Stomach smooth muscle (tissue), 2 donors: ENCODE data around the gene CD7.

Experiments used
- H3K27ac ChIP-seq: one replicate; pipeline ENCODE4 v1.7.0; 2013; ENCODE audit warnings: mild to moderate bottlenecking, low read length, inconsistent platforms
- H3K27me3 ChIP-seq, 2 donors: one replicate each; pipeline ENCODE4 v1.7.0; 2013; ENCODE audit warnings: low read length in 2 of 2; ENCODE audit not compliant: insufficient read depth in 2 of 2, control insufficient read depth in 1 of 2
- H3K36me3 ChIP-seq, 2 donors: one replicate each; pipeline ENCODE4 v1.7.0; 2013; ENCODE audit warnings: low read length in 2 of 2; ENCODE audit not compliant: control insufficient read depth in 2 of 2, insufficient read depth in 2 of 2
- H3K4me1 ChIP-seq: one replicate; pipeline ENCODE4 v1.7.0; 2013; ENCODE audit warnings: low read length; ENCODE audit not compliant: control insufficient read depth, insufficient read depth
- H3K4me3 ChIP-seq, 2 donors: one replicate each; pipeline ENCODE4 v1.7.0; 2013; ENCODE audit warnings: low read length in 2 of 2
- H3K9ac ChIP-seq, 2 donors: one replicate each; pipeline ENCODE4 v1.7.0; 2013; ENCODE audit warnings: low read length in 2 of 2, mild to moderate bottlenecking in 1 of 2
- H3K9me3 ChIP-seq, 2 donors: one replicate each; pipeline ENCODE4 v1.7.0; 2013; ENCODE audit warnings: low read length in 2 of 2; ENCODE audit not compliant: control insufficient read depth in 2 of 2
- donor health status: healthy.
- donor health status: Pancreatic carcinoma.

The CD7 gene

DNA sequence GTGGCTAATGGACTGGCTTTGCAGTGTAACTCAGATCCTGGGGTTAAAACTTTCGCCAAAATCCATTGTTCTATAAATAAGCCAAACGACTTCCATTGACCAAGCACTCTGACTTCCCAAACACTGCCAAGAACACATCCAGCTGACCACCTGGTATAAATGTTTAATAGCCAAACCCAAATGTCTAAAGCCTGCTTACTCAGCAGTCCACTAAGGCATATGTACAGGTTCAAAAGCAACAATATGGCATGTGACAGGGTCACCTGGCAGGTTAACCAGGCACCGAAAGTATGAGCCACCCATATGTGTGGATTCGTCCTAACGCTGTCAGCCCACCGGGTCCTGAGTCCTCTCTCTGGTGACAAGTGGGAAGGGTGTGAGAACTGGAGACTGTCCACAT is 46.0 kb downstream of the CD7 start:
- Histone ChIP-seq H3K9me3 (no peaks in the 10 kb centered on the region), H3K27me3 (no peaks in the 10 kb centered on the region), H3K4me1 (peaks cover 72% of the 10 kb centered on the region), H3K9ac (peak overlapping the region in 1 of 2 donors; percentile 84), H3K27ac (peak overlapping the region; percentile 43), H3K36me3 (peaks cover 8 to 16% of the 10 kb centered on the region in 2 donors), H3K4me3 (peak overlapping the region; percentile 40 to 86)

DNA sequence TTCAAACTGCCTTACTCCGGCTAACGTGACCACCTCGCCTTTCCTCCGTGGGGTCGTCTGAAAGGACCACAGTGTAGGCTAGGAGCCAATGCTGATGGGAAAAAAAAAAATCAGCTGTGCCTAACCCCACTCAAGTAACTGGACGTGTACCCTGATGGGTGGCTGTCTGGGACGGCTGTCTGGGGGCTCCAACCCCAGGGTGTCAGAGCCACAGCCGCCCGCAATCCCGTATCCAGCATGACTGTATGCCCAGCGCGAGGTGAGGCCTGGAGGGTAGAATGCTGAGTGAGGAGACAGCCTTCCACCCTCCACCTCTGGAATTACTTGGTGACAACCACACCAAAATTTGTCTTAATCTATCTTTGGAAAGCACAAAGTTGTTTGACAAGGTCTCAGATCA is 46.8 kb downstream of the CD7 start:
- Histone ChIP-seq H3K9ac (no peak overlapping the region), H3K27me3 (no peaks in the 10 kb centered on the region), H3K9me3 (no peaks in the 10 kb centered on the region), H3K4me3 (no peak overlapping the region), H3K4me1 (peaks cover 72% of the 10 kb centered on the region), H3K27ac (no peak overlapping the region), H3K36me3 (peaks cover 15 to 21% of the 10 kb centered on the region in 2 donors)

DNA sequence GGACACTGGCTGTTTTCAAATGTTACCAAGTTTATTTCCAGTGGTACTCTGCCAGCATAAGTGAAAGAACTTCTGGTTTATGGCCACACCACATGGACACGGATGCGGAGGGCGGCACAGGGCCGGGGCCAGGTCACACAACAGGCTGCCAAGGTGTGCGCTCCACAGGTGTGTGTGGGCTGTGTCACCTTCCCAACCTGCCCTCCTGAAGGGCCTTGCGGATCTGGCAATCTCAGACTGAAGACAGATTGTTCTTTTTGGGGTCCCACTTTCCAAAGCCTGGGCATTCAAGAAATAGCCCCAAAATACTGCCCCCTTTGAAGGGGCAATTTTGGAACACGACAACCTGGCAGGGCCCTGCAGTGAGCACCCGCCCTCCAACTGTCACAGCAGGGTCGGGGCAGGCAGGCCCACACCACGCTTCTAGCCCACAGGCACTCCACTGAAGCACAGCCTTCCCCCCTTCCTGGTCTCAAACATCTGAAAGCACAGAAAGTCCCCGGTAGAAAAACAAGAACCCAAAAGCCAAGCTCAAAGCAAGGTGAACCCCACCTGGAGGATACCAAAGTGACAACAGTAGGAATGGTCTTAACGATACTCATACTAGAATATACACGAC is 47.4 kb downstream of the CD7 start:
- H3K27ac ChIP-seq = peak overlapping the region; percentile 95
- H3K36me3 ChIP-seq = peaks cover 21 to 27% of the 10 kb centered on the region in 2 donors
- H3K9ac ChIP-seq = no peak overlapping the region
- peaks cover 71% of the 10 kb centered on the region for H3K4me1 ChIP-seq
- no peaks in the 10 kb centered on the region for H3K9me3 ChIP-seq
- no peak overlapping the region for H3K4me3 ChIP-seq
- H3K27me3 ChIP-seq = no peaks in the 10 kb centered on the region

DNA sequence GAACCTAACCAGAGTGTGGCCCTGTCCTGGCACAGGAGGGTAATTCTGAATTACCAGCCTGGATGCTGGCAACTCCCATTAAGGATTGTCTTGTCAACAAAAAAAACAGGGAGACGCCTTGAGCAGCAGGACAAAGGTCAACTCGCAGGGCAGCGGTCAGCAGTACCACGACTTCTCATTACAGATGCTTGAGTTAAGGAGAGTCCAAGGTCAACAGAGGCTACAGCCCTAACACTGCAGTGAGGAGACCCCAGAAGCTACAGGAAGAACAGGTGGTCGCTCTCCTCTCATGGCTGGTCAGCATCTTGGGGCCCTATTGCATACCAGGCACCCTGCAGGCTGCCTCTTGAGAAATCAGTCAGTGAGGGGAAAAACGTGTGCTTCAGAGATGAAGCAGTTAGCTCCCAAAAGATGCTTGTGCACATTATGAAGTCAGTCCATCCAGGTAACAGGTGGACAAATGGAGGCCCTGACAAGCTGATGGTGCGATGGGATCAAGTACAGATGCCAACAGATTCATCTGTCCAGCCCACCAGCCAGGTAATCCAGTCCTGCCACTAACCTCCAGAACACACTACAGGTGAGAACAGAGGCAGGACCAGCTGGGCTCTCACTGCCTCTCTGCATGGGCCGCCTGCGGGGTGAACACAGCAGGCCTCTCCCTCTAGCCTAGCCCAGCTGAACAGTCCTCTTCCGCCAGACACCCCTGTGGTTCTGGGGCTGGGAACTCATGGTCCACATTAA is 48.1 kb downstream of the CD7 start:
- H3K9ac ChIP-seq = no peak overlapping the region
- peaks cover 65% of the 10 kb centered on the region for H3K4me1 ChIP-seq
- H3K9me3 ChIP-seq = no peaks in the 10 kb centered on the region
- H3K27me3 ChIP-seq = no peaks in the 10 kb centered on the region
- H3K27ac ChIP-seq = peak overlapping the region; percentile 95
- peaks cover 24 to 30% of the 10 kb centered on the region in 2 donors for H3K36me3 ChIP-seq
- no peak overlapping the region for H3K4me3 ChIP-seq

DNA sequence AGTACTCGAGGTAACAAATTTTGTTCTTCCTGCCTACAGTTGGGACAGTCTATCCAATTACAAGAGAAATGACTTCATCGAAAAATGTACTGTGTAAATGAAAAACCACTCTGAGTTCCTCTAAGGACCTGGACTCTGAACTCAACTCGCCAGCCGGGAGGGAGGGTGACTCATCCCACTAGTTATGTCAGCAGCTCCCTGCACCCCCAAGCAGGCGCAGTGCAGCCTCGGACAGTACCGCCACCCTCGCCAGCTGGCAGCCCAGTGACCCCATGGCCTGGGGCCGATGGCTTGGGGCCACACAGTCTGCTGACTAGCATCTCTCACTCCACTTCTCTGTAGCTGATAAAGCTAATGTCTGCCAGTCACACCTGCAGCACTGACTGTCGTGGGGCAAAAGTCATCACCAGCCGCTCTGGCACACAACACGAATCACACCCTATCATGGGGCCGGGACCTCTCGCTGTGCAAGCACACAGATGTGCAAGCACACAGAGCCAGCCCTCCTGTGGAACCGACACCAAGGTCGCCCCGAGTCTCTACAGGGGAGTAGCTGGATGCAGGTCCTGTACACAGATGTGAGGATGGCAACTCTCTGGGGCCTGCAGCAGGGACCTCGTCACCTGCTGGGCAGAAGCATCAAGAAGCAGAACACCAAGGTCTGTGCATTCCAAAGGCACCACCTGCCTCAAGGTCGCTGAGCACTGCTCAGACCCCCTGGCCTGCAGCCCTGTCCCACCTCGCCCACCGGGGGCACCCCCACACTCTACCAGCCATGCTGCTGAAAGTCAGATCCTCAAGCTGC is 49.6 kb downstream of the CD7 start:
- peaks cover 61% of the 10 kb centered on the region for H3K4me1 ChIP-seq
- peaks cover 36 to 44% of the 10 kb centered on the region in 2 donors for H3K36me3 ChIP-seq
- peak overlapping the region; percentile 54 to 72 for H3K4me3 ChIP-seq
- no peaks in the 10 kb centered on the region for H3K9me3 ChIP-seq
- peak overlapping the region; percentile 77 to 81 for H3K9ac ChIP-seq
- peak overlapping the region; percentile 95 for H3K27ac ChIP-seq
- H3K27me3 ChIP-seq = no peaks in the 10 kb centered on the region

DNA sequence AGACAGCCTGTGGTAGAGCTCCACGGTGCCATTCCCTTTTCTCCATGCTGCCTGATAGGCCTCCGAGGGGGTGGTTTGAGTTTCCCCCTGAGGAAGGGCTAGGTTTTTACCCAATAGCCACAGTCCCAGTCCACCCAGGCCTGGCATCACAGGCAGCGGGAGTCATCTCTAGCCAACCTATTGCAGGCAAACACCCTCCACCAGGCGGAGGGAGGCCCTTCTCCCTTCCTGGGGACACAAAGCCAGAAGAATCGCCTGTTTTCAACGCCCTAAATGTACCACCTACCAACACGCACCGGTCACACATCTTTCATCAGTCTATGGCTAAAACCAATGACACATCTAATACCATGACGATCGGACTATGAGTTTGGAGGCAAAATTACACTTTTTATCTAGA is 51.3 kb downstream of the CD7 start:
- Histone ChIP-seq H3K36me3 (peaks cover 42 to 50% of the 10 kb centered on the region in 2 donors), H3K9ac (no peak overlapping the region), H3K27me3 (no peaks in the 10 kb centered on the region), H3K4me1 (peaks cover 49% of the 10 kb centered on the region), H3K4me3 (peak overlapping the region in 1 of 2 donors; percentile 8), H3K9me3 (no peaks in the 10 kb centered on the region), H3K27ac (peak overlapping the region; percentile 95)
